Fibroblast of lung (primary cell): ENCODE results near the gene RBM4B. TPM values are rescaled to one million over a fixed set of nuclear protein-coding genes. Genes with fewer than 3 reads are reported as not detected.
"Not testable (repeated sequence)": the region's sequence is repeated elsewhere in the genome, so short reads cannot be mapped to it uniquely, and the experiment has no call there.

ENCODE experiments used
- DNase-seq, 2 donors: peaks; one replicate each; pipeline versions ENCODE4 v3.0.0 to v3.0.0-alpha.2; 2010; ENCODE audit warnings: low read depth in 2 of 2
- H2AFZ ChIP-seq: 2 replicates; pipeline ENCODE4 v1.5.1; 2012; ENCODE audit warnings: low read length, control low read depth, inconsistent platforms
- H3K27ac ChIP-seq: 2 replicates; pipeline ENCODE4 v1.5.1; 2011; ENCODE audit warnings: low read length, control low read depth; ENCODE audit not compliant: insufficient read depth
- H3K27me3 ChIP-seq: 2 replicates; pipeline ENCODE4 v1.5.1; 2011; ENCODE audit warnings: mild to moderate bottlenecking, low read length; ENCODE audit not compliant: control insufficient read depth, insufficient read depth
- H3K36me3 ChIP-seq: 2 replicates; pipeline ENCODE4 v1.5.1; 2011; ENCODE audit warnings: low read length; ENCODE audit not compliant: control insufficient read depth, insufficient read depth
- H3K4me1 ChIP-seq: 2 replicates; pipeline ENCODE4 v1.5.1; 2011; ENCODE audit warnings: low read length; ENCODE audit not compliant: control insufficient read depth, insufficient read depth; ENCODE audit errors: extremely low read depth
- H3K4me2 ChIP-seq: 2 replicates; pipeline ENCODE4 v1.5.1; 2011; ENCODE audit warnings: low read length, control low read depth; ENCODE audit not compliant: insufficient read depth; ENCODE audit errors: extremely low read depth
- H3K4me3 ChIP-seq, 4 experiments: fragments of 200-600 bp in 1 of 4; sonication (generic) in 1 of 4; replicated peaks in 1 of 4; 2 replicates each; pipeline ENCODE4 v1.5.1; 2011 to 2016; ENCODE audit warnings: low read length in 4 of 4, low read depth in 3 of 4, mild to moderate bottlenecking in 3 of 4, control low read depth in 2 of 4, inconsistent platforms in 1 of 4, mixed read lengths in 1 of 4; ENCODE audit not compliant: insufficient read depth in 1 of 4; ENCODE audit errors: control extremely low read depth in 1 of 4
- H3K79me2 ChIP-seq: 2 replicates; pipeline ENCODE4 v1.5.1; 2012; ENCODE audit warnings: mild to moderate bottlenecking, low read length, inconsistent platforms; ENCODE audit not compliant: control insufficient read depth, insufficient read depth
- H3K9ac ChIP-seq: 2 replicates; pipeline ENCODE4 v1.5.1; 2011; ENCODE audit warnings: mild to moderate bottlenecking, low read length, control low read depth; ENCODE audit not compliant: insufficient read depth
- H3K9me3 ChIP-seq: 2 replicates; pipeline ENCODE4 v1.5.1; 2012; ENCODE audit warnings: low read depth, low read length; ENCODE audit not compliant: control insufficient read depth, insufficient read depth
- H4K20me1 ChIP-seq: 2 replicates; pipeline ENCODE4 v1.5.1; 2011; ENCODE audit warnings: low read length; ENCODE audit not compliant: control insufficient read depth, insufficient read depth; ENCODE audit errors: extremely low read depth
- CTCF ChIP-seq, 2 donors: IDR thresholded peaks in 1 of 2; conservative IDR thresholded peaks in 1 of 2; 1 replicate in 1 of 2; 2 replicates in 1 of 2; pipeline ENCODE4 v1.5.1; 2011 to 2012; ENCODE audit warnings: low read length in 2 of 2, control low read depth in 1 of 2, inconsistent platforms in 1 of 2, low read depth in 1 of 2, mild to moderate bottlenecking in 1 of 2
- EZH2 ChIP-seq: IDR thresholded peaks from 2 replicates; pipeline ENCODE4 v1.5.1; 2012; ENCODE audit warnings: low read length, control low read depth, mild to moderate bottlenecking; ENCODE audit errors: missing control alignments
- polyA plus RNA-seq, 2 donors: library from polyadenylated mRNA; depleted of rRNA in 1 of 2; stranded (reverse) in 1 of 2; unstranded in 1 of 2; fragments of >200 nt; gene quantifications; 2 replicates each; pipeline ENCODE4 v1.2.1, GENCODE V29; 2011 to 2012; ENCODE audit warnings: missing spikeins in 1 of 2
- total RNA-seq: library from RNA; depleted of rRNA; stranded (reverse); fragments of >200 nt; gene quantifications from 2 replicates; pipeline ENCODE4 v1.2.1, GENCODE V29; 2014

Gene RBM4B
- total and polyA plus RNA-seq, 2 donors (not counting 1 experiment from before 2014, with no cell fraction given) = 24.6 to 28.4 TPM

DNA sequence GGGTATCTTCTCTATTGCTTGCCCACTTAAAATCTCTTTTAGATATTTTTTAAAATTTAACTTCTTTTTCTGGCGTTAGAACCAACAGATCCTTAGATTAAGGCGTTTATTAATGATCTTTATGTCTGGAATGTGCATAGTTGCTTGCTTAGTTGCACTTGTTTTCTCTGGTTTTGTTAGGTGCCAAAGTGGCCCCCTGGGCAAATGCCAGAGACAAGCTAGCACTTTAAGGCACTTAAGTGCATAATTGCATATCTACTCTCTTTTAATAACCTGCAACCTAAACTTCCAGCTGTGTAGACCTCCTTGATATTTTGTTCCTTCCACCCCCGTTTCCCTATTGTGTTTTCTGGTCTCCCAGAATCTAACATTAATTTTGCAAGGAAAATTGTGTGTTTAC, 35.9 kb downstream of the RBM4B start:
- peaks cover 24% of the 10 kb centered on the region for H3K36me3 ChIP-seq
- H3K9ac ChIP-seq = no peak overlapping the region
- H3K27ac ChIP-seq = no peak overlapping the region
- H3K4me1 ChIP-seq = peaks cover 5% of the 10 kb centered on the region
- no peak overlapping the region for H2AFZ ChIP-seq
- peaks cover 89% of the 10 kb centered on the region for H3K79me2 ChIP-seq
- peaks cover 2% of the 10 kb centered on the region for H4K20me1 ChIP-seq
- TF ChIP-seq CTCF (conservative IDR thresholded peaks at IDR 0.05 in 1 of 2, IDR thresholded peaks at IDR 0.05 in 1 of 2; ENCODE audit: low read depth in 1 of 2, low read length in 2 of 2) (no peak), EZH2 (no peak)
- no peaks in the 10 kb centered on the region for H3K27me3 ChIP-seq
- H3K9me3 ChIP-seq = no peaks in the 10 kb centered on the region
- H3K4me3 ChIP-seq = peak overlapping the region; percentile 8 to 95 (median 90)
- peak overlapping the region; percentile 99 for H3K4me2 ChIP-seq
- DNase-seq = peak in 1 of 2 donors; percentile 63

DNA sequence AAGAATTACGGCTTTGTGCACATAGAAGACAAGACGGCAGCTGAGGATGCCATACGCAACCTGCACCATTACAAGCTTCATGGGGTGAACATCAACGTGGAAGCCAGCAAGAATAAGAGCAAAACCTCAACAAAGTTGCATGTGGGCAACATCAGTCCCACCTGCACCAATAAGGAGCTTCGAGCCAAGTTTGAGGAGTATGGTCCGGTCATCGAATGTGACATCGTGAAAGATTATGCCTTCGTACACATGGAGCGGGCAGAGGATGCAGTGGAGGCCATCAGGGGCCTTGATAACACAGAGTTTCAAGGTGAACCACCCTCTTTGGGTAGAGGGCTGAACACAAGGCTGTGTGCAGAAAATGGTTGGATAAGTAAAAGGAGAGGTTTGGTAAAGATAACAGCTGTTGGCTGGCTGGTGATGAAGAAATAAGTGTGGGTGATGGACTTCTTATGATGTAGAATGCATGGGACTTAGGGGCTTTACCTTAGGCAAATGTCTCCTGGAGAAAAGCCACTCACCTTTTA, 37.8 kb downstream of the RBM4B start:
- not testable (repeated sequence) for H3K9me3 ChIP-seq, H3K27me3 ChIP-seq, H3K4me1 ChIP-seq, H4K20me1 ChIP-seq, DNase-seq, H2AFZ ChIP-seq, H3K9ac ChIP-seq, H3K27ac ChIP-seq
- Histone ChIP-seq H3K36me3 (peaks cover 14% of the 10 kb centered on the region), H3K4me2 (peak overlapping the region; percentile 99), H3K4me3 (peak overlapping the region; percentile 89 to 95 (median 91)), H3K79me2 (peaks cover 85% of the 10 kb centered on the region)

DNA sequence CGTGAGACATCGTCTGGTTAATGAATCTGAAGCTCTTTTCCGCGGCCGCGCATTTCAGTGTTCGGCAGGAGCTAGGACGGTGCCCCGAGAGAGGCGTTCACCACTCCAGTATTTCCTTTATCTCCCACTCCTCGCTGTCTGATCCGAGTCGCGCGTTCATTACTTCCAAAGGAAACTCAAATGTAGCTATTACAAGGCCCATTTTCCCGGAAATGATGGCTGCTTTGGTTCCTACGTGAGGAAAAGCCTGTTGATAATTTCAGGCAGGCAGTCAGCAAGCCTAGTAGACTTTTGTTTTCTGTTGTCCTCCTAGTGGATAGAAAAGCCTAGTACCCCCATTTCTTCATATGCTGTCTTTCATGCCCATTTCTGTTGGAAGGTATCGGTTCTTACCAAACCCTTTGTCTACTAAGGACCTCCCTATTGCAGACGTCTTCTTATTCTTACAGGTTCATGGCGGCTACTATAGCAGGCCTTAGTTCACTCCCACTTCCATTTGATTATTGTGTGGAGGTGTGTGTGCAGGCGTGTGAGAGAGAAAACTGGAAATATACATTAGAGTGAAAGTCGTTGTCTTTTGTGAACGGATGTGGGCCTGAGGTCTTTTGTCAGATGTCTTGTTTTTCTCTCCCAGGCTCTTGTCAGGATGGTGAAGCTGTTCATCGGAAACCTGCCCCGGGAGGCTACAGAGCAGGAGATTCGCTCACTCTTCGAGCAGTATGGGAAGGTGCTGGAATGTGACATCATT, 38.4 kb downstream of the RBM4B start:
- DNase-seq = peak; percentile 39 to 53
- Histone ChIP-seq H3K79me2 (peaks cover 84% of the 10 kb centered on the region), H3K27ac (peak overlapping the region; percentile 96), H3K4me3 (peak overlapping the region; percentile 89 to 95 (median 91)), H3K4me1 (peaks cover 5% of the 10 kb centered on the region), H4K20me1 (peaks cover 2% of the 10 kb centered on the region), H3K4me2 (peak overlapping the region; percentile 99), H3K9me3 (no peaks in the 10 kb centered on the region), H3K27me3 (no peaks in the 10 kb centered on the region), H2AFZ (no peak overlapping the region), H3K9ac (peak overlapping the region; percentile 92), H3K36me3 (peaks cover 14% of the 10 kb centered on the region)
- TF ChIP-seq EZH2 (no peak), CTCF (conservative IDR thresholded peaks at IDR 0.05 in 1 of 2, IDR thresholded peaks at IDR 0.05 in 1 of 2; ENCODE audit: low read depth in 1 of 2, low read length in 2 of 2) (no peak)
